AG04449 (cell line): ENCODE results near the gene RBFOX2.

Experiments used
- CTCF ChIA-PET: fragments of 350-600 bp; formaldehyde crosslinking; extraction: SDS; loops from one replicate; lab custom pipeline; 2021; ENCODE audit warnings: antibody characterized with exemption; lab: Yijun Ruan, JAX
- POLR2A ChIA-PET: fragments of 400-600, 350-600 bp; formaldehyde crosslinking; extraction: SDS; loops from one replicate; lab custom pipeline; 2020; ENCODE audit warnings: antibody characterized with exemption, inconsistent platforms; lab: Yijun Ruan, JAX
- DNase-seq: peaks from one replicate; pipeline ENCODE4 v3.0.0-alpha.2; 2010; ENCODE audit warnings: low read depth, low spot score
- H3K4me3 ChIP-seq: 2 replicates; pipeline ENCODE4 v1.5.1; 2011; ENCODE audit warnings: low read depth, mild to moderate bottlenecking, control low read depth, low read length
- CTCF ChIP-seq: IDR thresholded peaks from one replicate; pipeline ENCODE4 v1.5.1; 2011; ENCODE audit warnings: mild to moderate bottlenecking, moderate library complexity, low read length, control low read depth, inconsistent platforms; ENCODE audit not compliant: insufficient read depth; ENCODE audit errors: missing control alignments

RBFOX2 gene

GRCh38 chr22:35921777-35922176 lies 106.8 kb downstream of the RBFOX2 start:
- ChIA-PET CTCF (interaction anchor here (0.5 to 4.4 kb wide), 21 partner anchors 8 to 301 kb away, joined by 3 to 39 read pairs (median 4); no protein-coding TSS in a partner anchor), POLR2A (no interaction called here)
- H3K4me3 ChIP-seq: no peak overlapping the region

GRCh38 chr22:35921044-35921443 lies 107.6 kb downstream of the RBFOX2 start:
- no peak for DNase-seq
- ChIA-PET CTCF (interaction anchor here (0.8 to 4.4 kb wide), 12 partner anchors 10 to 300 kb away, joined by 3 to 39 read pairs (median 8); no protein-coding TSS in a partner anchor), POLR2A (no interaction called here)
- no peak for TF ChIP-seq CTCF
- no peak overlapping the region for H3K4me3 ChIP-seq

More at GRCh38 chr22:35921777-35922176, 106.8 kb downstream of the RBFOX2 start:
- DNase-seq: peak; percentile 60
- TF ChIP-seq CTCF: peak; percentile 55

GRCh38 chr22:35919002-35919542 lies 109.6 kb downstream of the RBFOX2 start:
- no peak for DNase-seq
- ChIA-PET CTCF (interaction anchor here (0.9 to 4.4 kb wide), 6 partner anchors 11 to 293 kb away, joined by 3 to 39 read pairs (median 18); no protein-coding TSS in a partner anchor), POLR2A (no interaction called here)
- no peak overlapping the region for H3K4me3 ChIP-seq
- TF ChIP-seq CTCF: no peak

GRCh38 chr22:35918456-35918855 lies 110.2 kb downstream of the RBFOX2 start:
- ChIA-PET CTCF (interaction anchor here (0.9 to 4.4 kb wide), 4 partner anchors 12 to 287 kb away, joined by 3 to 19 read pairs (median 14); no protein-coding TSS in a partner anchor), POLR2A (no interaction called here)
- no peak for TF ChIP-seq CTCF
- H3K4me3 ChIP-seq: no peak overlapping the region
- no peak for DNase-seq

GRCh38 chr22:35917651-35918050 lies 111.0 kb downstream of the RBFOX2 start:
- no peak for TF ChIP-seq CTCF
- no peak for DNase-seq
- ChIA-PET POLR2A (no interaction called here), CTCF (interaction anchor here (0.6 to 3.7 kb wide), 6 partner anchors 12 to 569 kb away, joined by 3 to 18 read pairs (median 6); no protein-coding TSS in a partner anchor)
- H3K4me3 ChIP-seq: no peak overlapping the region

- no peak for TF ChIP-seq CTCF
- no peak for DNase-seq
- H3K4me3 ChIP-seq: peak overlapping the region; percentile 58
- CTCF ChIA-PET: interaction anchor here (1.0 to 4.6 kb wide), 9 partner anchors 11 to 486 kb away, joined by 3 to 32 read pairs (median 6); no protein-coding TSS in a partner anchor
- POLR2A ChIA-PET: interaction anchor here (1.6 kb wide), 1 partner anchor 288 kb away, joined by 6 read pairs; no protein-coding TSS in a partner anchor
Observed at GRCh38 chr22:35915477-35916013, 113.1 kb downstream of the RBFOX2 start.
